Epithelial cell of proximal tubule (primary cell): Measurements from ENCODE around the gene RALGDS. TPM values are rescaled to one million over a fixed set of nuclear protein-coding genes. Genes with fewer than 3 reads are reported as not detected.
"Not testable (repeated sequence)": the region's sequence is repeated elsewhere in the genome, so short reads cannot be mapped to it uniquely, and the experiment has no call there.

Experiments
- DNase-seq: peaks from one replicate; pipeline ENCODE4 v3.0.0-alpha.2; 2011; ENCODE audit warnings: low read depth
- H3K4me3 ChIP-seq: 2 replicates; pipeline ENCODE4 v1.5.1; 2011; ENCODE audit warnings: low read depth, mild to moderate bottlenecking, low read length
- total RNA-seq: library from RNA; depleted of rRNA; stranded (reverse); fragments of >200 nt; gene quantifications from 2 replicates; pipeline ENCODE4 v1.2.3, GENCODE V29; 2015
- TF ChIP-seq, protein P1 (sequence below): conservative IDR thresholded peaks from 2 replicates; pipeline ENCODE4 v1.5.1; 2012; ENCODE audit warnings: low read depth, mild to moderate bottlenecking, low read length

Gene RALGDS
- total RNA-seq, 1 donor from 2014 or later = 39.0 TPM

- TF ChIP-seq, protein P1, sequence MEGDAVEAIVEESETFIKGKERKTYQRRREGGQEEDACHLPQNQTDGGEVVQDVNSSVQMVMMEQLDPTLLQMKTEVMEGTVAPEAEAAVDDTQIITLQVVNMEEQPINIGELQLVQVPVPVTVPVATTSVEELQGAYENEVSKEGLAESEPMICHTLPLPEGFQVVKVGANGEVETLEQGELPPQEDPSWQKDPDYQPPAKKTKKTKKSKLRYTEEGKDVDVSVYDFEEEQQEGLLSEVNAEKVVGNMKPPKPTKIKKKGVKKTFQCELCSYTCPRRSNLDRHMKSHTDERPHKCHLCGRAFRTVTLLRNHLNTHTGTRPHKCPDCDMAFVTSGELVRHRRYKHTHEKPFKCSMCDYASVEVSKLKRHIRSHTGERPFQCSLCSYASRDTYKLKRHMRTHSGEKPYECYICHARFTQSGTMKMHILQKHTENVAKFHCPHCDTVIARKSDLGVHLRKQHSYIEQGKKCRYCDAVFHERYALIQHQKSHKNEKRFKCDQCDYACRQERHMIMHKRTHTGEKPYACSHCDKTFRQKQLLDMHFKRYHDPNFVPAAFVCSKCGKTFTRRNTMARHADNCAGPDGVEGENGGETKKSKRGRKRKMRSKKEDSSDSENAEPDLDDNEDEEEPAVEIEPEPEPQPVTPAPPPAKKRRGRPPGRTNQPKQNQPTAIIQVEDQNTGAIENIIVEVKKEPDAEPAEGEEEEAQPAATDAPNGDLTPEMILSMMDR = no peak
- no peak overlapping the region for H3K4me3 ChIP-seq
- DNase-seq = no peak
Observed at GRCh38 chr9:133098871-133099270, 22.2 kb downstream of the RALGDS start.

DNA sequence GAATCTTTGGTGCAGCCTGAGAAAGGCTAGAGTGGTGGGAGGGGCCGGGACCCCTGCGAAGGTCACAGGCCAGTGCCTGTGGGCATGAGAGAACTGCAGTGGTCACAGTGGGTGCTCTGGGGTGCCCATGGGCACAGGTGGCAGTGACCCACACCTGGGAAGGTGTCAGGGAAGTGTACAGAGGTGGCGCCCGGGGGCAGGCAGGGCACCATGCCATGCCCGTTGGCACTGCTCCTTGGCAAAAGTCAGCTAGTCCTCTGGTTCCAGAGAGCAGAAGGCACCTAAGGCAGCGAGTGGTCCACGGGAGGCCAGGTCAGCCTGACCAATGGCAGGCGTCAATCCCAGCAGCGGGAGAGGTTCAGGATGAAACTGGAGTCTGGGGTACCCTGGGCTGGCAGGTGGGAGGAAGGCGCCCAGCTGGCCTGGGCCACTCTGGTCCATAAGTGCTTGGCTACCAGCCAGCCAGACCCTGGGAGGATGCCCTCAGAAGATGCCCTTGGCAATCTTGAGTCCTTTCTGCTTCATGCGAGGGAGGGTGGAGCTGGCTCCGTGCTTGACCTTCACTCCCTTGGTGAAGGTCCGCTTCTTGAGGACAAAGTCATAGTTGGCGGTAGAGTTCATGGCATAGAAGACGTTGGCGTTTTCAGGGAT is 22.8 kb downstream of the RALGDS start:
- no peak for DNase-seq
- TF ChIP-seq, protein P1 = no peak
- no peak overlapping the region for H3K4me3 ChIP-seq

GRCh38 chr9:133094842-133095393 is 26.1 kb downstream of the RALGDS start:
- TF ChIP-seq, protein P1 = no peak
- no peak for DNase-seq
- H3K4me3 ChIP-seq = no peak overlapping the region

GRCh38 chr9:133094351-133094750 is 26.7 kb downstream of the RALGDS start:
- H3K4me3 ChIP-seq = not testable (repeated sequence)

GRCh38 chr9:133090752-133091385 is 30.2 kb downstream of the RALGDS start:
- TF ChIP-seq, protein P1 = no peak
- no peak overlapping the region for H3K4me3 ChIP-seq
- DNase-seq = no peak

More at GRCh38 chr9:133094351-133094750, 26.7 kb downstream of the RALGDS start:
- not testable (repeated sequence) for DNase-seq

DNA sequence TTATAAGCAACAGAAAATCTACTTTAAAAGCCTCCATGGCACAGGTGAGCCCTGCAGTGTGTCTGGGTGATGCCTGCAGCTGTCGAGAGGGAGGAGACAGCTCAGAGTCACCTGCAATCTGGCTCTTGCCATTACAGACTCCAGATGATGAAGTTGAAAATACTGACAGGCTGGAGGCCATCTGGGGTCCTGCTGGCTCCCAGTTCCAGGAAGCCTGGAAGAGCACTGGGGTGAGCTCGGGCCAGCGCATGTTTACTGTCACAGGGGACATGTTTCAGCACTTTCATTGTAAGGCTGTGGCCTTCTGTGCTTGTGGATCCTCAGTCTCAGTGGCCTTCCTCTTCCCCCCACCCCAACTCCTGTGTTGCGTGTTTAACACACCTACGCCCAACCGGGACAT is 30.9 kb downstream of the RALGDS start:
- no peak for DNase-seq
- H3K4me3 ChIP-seq = no peak overlapping the region
- TF ChIP-seq, protein P1 = no peak

DNA sequence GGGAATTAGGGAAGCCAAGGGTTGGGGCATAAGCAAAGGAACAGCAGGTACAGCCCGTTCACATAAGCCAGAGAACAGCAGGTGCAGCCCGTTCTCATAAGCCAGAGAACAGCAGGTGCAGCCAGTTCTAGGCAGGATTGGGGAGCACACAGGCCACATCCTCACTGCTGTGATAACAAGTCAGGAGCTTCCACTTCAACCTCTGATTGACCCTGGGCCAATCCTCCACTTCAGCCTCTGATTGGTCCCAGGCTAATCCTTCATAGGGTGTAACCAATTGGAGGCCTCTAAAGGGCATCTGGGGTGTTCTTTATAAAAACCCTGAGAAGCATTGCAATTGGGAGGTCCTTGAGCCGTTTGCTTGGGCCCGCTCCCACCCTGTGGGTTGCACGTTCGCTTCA is 31.8 kb downstream of the RALGDS start:
- no peak overlapping the region for H3K4me3 ChIP-seq
- no peak for DNase-seq
- TF ChIP-seq, protein P1 = no peak
